Activated T-cell treated with anti-CD3 and anti-CD28 coated beads, Interleukin-2, amount 50 U/mL, for 4 hours (primary cell): ENCODE data around the gene TMEM150C. TPM values are rescaled to one million over a fixed set of nuclear protein-coding genes. Genes with fewer than 3 reads are reported as not detected.
"Not testable (repeated sequence)": the region's sequence is repeated elsewhere in the genome, so short reads cannot be mapped to it uniquely, and the experiment has no call there.

Source experiments
- ATAC-seq, 2 donors: fragments of 200-7000 bp; cut with Tn5 transposase; one replicate each; pipeline ENCODE4 v1.10.0; 2021
- DNase-seq: peaks from one replicate; pipeline ENCODE4 v3.0.0-alpha.2; 2020
- H3K27me3 Mint-ChIP-seq: one replicate; pipeline ENCODE4 v1.8.0; 2021; ENCODE audit warnings: low read depth, mixed read lengths
- H3K36me3 Mint-ChIP-seq: one replicate; pipeline ENCODE4 v1.8.0; 2022; ENCODE audit warnings: mixed read lengths; ENCODE audit not compliant: insufficient read depth
- H3K4me1 Mint-ChIP-seq: one replicate; pipeline ENCODE4 v1.8.0; 2021; ENCODE audit warnings: low read depth, mixed read lengths
- H3K4me3 Mint-ChIP-seq: one replicate; pipeline ENCODE4 v1.8.0; 2021; ENCODE audit warnings: mild to moderate bottlenecking, moderate library complexity, mixed read lengths
- H3K9me3 Mint-ChIP-seq: one replicate; pipeline ENCODE4 v1.8.0; 2021; ENCODE audit warnings: mixed read lengths
- total RNA-seq, 3 donors: library from RNA; stranded (reverse); gene quantifications; one replicate each; pipeline ENCODE4 v1.2.1, GENCODE V29; 2021

Gene TMEM150C
- total RNA-seq, 3 donors from 2014 or later, result 0.13 to 0.24 TPM; not detected in 1

- Mint-ChIP-seq H3K9me3 (no peaks in the 10 kb centered on the region), H3K36me3 (peaks cover 8% of the 10 kb centered on the region), H3K4me3 (no peak overlapping the region), H3K27me3 (no peaks in the 10 kb centered on the region), H3K4me1 (no peaks in the 10 kb centered on the region)
- ATAC-seq (no peak), DNase-seq (no peak)
Measured at GRCh38 chr4:82489076-82489475, 72.7 kb downstream of the TMEM150C start.

DNA sequence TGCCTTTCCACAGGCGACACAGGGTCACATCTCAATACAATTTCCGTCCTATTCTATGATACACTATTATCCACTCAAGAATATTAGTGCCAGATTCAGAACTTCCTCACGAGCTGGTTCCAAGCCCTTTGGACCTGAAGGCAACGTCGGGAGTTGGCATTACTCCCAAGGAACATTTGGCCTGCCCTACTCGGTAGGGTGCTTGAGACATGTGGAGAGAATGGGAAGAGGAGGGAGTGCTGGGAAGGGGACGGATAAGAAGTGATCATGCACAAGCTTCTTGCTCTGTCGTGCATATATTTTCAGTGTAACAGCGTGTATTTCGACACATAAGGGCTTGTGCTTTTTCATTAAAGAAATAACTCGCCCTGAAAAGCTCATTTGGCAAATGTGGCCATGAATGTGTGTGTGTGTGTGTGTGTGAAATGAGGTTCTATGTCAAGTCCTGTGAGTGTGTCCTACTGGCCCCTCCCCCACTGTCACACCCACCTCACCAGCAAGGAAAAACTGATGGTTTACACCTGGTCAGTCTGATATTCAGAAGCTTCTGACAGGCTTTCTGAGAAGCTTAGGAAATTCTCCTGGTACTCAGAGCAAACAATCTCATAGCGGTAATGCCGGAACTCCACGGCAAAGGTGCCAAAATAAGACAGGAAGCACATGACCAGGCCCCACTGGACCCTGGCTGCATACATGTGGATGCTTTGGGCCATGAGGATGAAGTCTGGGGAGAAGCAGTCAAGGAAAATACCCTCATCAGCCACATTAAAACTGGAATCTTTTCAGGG is 76.6 kb downstream of the TMEM150C start:
- ATAC-seq, result no peak

DNA sequence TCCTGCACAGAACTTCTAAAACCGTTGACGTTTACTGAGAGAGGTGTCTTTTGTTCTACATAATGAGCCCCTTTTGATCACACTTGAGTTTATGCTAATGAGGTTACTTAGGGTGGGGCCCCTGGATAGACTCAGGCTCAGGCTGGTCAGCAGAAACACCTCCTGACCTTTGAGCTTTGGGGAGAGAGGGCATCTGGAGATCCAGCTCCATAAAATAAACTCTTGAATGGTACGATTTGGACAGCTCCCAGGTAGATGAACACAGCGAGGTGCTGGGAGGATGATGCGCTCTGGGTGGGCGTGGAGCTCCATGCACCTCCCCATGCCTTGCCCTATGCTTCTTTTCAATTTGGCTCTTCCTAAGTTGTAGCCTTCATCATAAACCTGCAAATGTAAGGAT is 79.4 kb downstream of the TMEM150C start:
- ATAC-seq, result no peak
- Mint-ChIP-seq H3K4me3 (no peak overlapping the region), H3K9me3 (no peaks in the 10 kb centered on the region), H3K4me1 (no peaks in the 10 kb centered on the region), H3K36me3 (peaks cover 21% of the 10 kb centered on the region), H3K27me3 (no peaks in the 10 kb centered on the region)
- no peak for DNase-seq

More for the DNA sequence above, 76.6 kb downstream of the TMEM150C start:
- DNase-seq, result no peak
- Mint-ChIP-seq H3K36me3 (peaks cover 21% of the 10 kb centered on the region), H3K4me3 (no peak overlapping the region), H3K4me1 (no peaks in the 10 kb centered on the region), H3K27me3 (no peaks in the 10 kb centered on the region), H3K9me3 (no peaks in the 10 kb centered on the region)

- H3K4me1 Mint-ChIP-seq, result no peaks in the 10 kb centered on the region
- H3K27me3 Mint-ChIP-seq, result no peaks in the 10 kb centered on the region
- no peaks in the 10 kb centered on the region for H3K9me3 Mint-ChIP-seq
- DNase-seq, result no peak
- ATAC-seq, result no peak
- H3K4me3 Mint-ChIP-seq, result no peak overlapping the region
- H3K36me3 Mint-ChIP-seq, result peaks cover 21% of the 10 kb centered on the region
Measured at GRCh38 chr4:82481506-82481840, 80.3 kb downstream of the TMEM150C start.

DNA sequence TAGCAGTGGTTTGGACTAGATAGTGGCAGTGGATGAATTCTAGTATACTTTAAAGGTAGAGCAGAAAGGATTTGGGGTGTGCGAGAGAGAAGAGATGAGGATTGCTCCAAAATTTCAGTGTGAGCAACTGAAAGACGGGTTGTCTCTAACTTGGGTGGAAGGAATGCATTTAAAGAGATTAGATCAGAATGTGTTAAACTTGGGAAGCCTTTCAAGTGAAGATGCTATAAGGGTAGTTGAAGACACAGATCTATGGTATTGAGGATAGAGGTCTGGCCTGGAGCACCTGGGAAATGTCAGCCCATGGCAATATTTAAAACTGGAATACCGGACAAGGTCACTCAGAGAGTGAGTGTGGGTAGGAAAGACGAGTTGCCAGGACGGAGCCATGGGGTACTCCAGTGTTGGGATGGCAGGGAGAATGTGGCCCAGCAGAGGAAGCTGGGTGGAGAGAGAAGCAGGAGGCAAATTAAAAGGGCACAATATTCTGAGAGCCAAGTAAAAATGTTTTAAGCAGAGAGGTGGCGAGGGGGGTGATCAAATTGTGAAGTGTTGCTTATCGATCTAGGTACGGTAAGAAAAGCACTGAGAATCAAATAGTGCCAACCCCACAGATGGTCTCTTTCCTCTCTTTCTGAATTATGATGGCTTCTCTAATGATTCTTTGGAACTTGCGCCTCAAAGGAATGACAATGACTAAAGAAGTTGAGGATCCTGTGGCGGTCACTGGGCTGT is 80.8 kb downstream of the TMEM150C start:
- DNase-seq (no peak), ATAC-seq (no peak)
- no peaks in the 10 kb centered on the region for H3K27me3 Mint-ChIP-seq

DNA sequence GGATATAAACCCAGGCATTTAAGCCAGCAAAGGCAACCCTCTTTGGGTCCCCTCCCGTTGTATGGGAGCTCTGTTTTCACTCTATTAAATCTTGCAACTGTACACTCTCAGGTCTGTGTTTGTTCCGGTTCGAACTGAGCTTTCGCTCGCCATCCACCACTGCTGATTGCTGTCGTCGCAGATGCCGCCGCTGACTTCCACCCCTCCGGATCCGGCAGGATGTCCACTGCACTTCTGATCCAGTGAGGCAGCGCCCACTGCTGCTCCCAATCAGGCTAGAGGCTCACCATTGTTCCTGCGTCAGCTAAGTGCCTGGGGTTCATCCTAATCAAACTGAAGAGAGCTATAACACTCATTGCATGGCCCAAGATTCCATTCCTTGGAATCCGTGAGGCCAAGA is 82.2 kb downstream of the TMEM150C start:
- ATAC-seq (no peak), DNase-seq (no peak)
- H3K9me3 Mint-ChIP-seq, result no peaks in the 10 kb centered on the region
- no peak overlapping the region for H3K4me3 Mint-ChIP-seq
- no peaks in the 10 kb centered on the region for H3K4me1 Mint-ChIP-seq
- H3K27me3 Mint-ChIP-seq, result peaks cover 1% of the 10 kb centered on the region
- H3K36me3 Mint-ChIP-seq, result peaks cover 18% of the 10 kb centered on the region

More for the DNA sequence above, 80.8 kb downstream of the TMEM150C start:
- Mint-ChIP-seq H3K36me3 (peaks cover 21% of the 10 kb centered on the region), H3K9me3 (no peaks in the 10 kb centered on the region), H3K4me3 (no peak overlapping the region), H3K4me1 (no peaks in the 10 kb centered on the region)

DNA sequence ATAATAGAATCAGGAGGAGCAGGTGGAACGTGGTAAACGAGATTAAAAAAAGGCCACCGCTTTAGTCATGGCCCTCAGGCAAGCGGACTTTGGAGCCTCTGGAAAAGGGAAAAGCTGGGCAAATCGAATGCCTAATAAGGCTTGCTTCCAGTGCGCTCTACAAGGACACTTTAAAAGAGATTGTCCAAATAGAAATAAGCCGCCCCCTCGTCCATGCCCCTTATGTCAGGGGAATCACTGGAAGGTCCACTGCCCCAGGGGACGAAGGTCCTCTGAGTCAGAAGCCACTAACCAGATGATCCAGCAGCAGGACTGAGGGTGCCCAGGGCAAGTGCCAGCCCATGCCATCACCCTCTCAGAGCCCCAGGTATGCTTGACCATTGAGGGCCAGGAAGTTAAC is 84.3 kb downstream of the TMEM150C start:
- DNase-seq, H3K9me3 Mint-ChIP-seq, ATAC-seq, H3K4me3 Mint-ChIP-seq, H3K4me1 Mint-ChIP-seq, H3K27me3 Mint-ChIP-seq: not testable (repeated sequence)
- peaks cover 16% of the 10 kb centered on the region for H3K36me3 Mint-ChIP-seq

DNA sequence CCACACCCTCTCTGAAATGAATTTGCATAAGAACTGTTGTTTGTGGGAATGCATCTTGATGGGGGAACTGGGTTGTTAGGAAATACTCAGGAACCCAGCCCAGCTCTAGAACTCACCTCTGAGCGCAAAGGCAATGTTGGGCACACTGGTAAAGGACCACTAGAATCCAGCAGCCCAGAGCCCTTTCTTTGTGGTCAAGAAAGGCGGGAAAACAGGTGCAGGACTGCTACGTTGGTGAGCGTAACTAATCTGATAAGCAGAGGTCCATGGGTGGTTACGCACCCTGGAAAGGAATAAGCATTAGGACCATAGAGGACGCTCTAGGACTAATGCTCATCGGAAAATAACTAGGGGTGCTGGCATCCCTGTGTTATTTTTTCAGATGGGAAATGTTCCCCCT is 85.9 kb downstream of the TMEM150C start:
- DNase-seq, H3K27me3 Mint-ChIP-seq, H3K4me1 Mint-ChIP-seq, ATAC-seq, H3K4me3 Mint-ChIP-seq, H3K36me3 Mint-ChIP-seq, H3K9me3 Mint-ChIP-seq: not testable (repeated sequence)

DNA sequence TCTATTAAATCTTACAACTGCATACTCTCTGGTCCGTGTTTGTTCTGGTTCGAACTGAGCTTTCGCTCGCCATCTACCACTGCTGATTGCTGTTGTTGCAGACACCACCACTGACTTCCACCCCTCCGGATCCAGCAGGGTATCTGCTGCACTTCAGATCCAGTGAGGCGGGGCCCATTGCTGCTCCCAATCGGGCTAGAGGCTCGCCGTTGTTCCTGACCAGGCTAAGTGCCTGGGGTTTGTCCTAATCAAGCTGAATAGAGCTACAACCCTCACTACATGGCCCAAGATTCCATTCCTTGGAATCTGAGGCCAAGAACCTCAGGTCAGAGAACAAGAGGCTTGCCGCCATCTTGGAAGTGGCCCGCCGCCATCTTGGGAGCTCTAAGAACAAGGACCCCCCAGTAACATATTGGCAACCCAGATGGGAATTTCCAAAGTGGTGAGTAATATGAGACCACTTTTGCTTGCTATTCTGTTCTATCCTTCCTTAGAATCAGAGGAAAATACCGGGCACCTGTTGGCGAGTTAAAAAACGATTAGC is 88.1 kb downstream of the TMEM150C start:
- Mint-ChIP-seq H3K9me3 (no peaks in the 10 kb centered on the region), H3K27me3 (peaks cover 1% of the 10 kb centered on the region), H3K4me3 (no peak overlapping the region), H3K4me1 (no peaks in the 10 kb centered on the region), H3K36me3 (peaks cover 3% of the 10 kb centered on the region)
- ATAC-seq, result no peak
- DNase-seq, result no peak

DNA sequence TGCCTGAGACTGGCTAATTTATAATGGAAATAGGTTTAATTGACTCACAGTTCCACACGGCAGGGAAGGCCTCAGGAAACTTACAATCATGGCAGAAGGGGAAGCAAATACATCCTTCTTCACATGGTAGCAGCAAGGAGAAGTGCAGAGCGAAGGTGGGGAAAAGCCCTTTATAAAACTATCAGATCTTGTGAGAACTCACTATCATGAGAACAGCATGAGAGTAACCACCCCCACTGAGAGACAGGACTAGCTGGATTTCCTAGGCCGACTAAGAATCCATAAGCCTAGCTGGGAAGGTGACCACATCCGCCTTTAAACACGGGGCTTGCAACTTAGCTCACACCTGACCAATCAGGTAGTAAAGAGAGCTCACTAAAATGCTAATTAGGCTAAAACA is 88.7 kb downstream of the TMEM150C start:
- not testable (repeated sequence) for H3K4me1 Mint-ChIP-seq, H3K27me3 Mint-ChIP-seq, ATAC-seq, H3K9me3 Mint-ChIP-seq, DNase-seq, H3K36me3 Mint-ChIP-seq, H3K4me3 Mint-ChIP-seq

GRCh38 chr4:82469791-82470345 is 91.9 kb downstream of the TMEM150C start:
- H3K36me3 Mint-ChIP-seq, result peaks cover 10% of the 10 kb centered on the region
- no peak overlapping the region for H3K4me3 Mint-ChIP-seq

GRCh38 chr4:82467471-82467870 is 94.3 kb downstream of the TMEM150C start:
- ATAC-seq (no peak), DNase-seq (no peak)
- Mint-ChIP-seq H3K9me3 (no peaks in the 10 kb centered on the region), H3K27me3 (no peaks in the 10 kb centered on the region), H3K4me3 (no peak overlapping the region), H3K36me3 (peaks cover 19% of the 10 kb centered on the region), H3K4me1 (no peaks in the 10 kb centered on the region)

More at GRCh38 chr4:82469791-82470345, 91.9 kb downstream of the TMEM150C start:
- DNase-seq, result no peak
- no peaks in the 10 kb centered on the region for H3K4me1 Mint-ChIP-seq
- ATAC-seq, result no peak
- H3K9me3 Mint-ChIP-seq, result no peaks in the 10 kb centered on the region
- no peaks in the 10 kb centered on the region for H3K27me3 Mint-ChIP-seq

DNA sequence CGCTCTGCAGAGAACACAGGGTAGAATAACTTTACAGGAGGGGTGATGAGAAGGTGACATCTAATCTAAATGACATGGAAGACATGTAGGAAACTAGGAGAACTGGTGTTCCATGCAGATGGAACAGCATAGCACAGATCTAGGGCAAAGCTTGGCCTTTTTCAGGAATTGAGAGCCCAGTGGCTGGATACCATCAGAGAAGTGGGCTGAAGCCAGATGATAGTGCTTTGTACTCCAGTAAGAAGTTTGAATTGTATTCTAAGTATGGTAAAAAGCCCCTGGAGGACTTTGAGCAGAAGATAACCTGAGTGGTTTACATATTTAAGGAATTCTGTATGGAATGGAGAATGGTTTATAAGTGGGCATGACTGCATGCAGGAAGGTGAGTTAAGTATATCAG is 98.6 kb downstream of the TMEM150C start:
- Mint-ChIP-seq H3K9me3 (no peaks in the 10 kb centered on the region), H3K36me3 (peaks cover 25% of the 10 kb centered on the region), H3K4me1 (peaks cover 7% of the 10 kb centered on the region), H3K4me3 (no peak overlapping the region), H3K27me3 (no peaks in the 10 kb centered on the region)
- no peak for DNase-seq
- ATAC-seq, result no peak

- peak; percentile 83 for DNase-seq
- H3K36me3 Mint-ChIP-seq, result peaks cover 26% of the 10 kb centered on the region
- no peaks in the 10 kb centered on the region for H3K9me3 Mint-ChIP-seq
- peak; percentile 94 to 96 for ATAC-seq
- H3K4me3 Mint-ChIP-seq, result no peak overlapping the region
- H3K27me3 Mint-ChIP-seq, result no peaks in the 10 kb centered on the region
- peaks cover 7% of the 10 kb centered on the region for H3K4me1 Mint-ChIP-seq
Measured at GRCh38 chr4:82462415-82462831, 99.4 kb downstream of the TMEM150C start.
